ENCODE measurements around the gene DHX35. TPM values are rescaled to one million over a fixed set of nuclear protein-coding genes. Genes with fewer than 3 reads are reported as not detected.
"Not testable (repeated sequence)": the region's sequence is repeated elsewhere in the genome, so short reads cannot be mapped to it uniquely, and the experiment has no call there.

Gene DHX35
- total RNA-seq, 4 donors from 2014 or later = 8.2 to 10.8 (median 9.3) TPM

DNA sequence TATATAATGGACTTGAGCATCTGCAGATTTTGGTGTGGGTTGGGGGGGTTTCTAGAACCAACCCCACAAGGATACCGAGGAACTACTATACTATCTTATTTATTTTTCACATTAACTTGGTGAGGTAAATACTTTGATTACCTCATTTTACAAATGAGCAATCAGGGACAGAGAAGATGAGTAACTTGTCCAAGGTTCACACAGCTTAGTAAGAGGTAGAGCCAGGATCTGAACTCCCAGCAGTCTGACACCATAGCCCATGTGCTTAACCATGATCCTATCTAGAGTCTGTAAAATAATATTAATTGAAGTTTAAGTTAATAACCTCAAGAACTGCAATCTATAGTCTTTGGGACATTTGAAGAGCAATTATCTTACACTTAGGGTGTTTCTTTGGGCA is 28.6 kb downstream of the DHX35 start:
- H3K9me3 ChIP-seq = no peaks in the 10 kb centered on the region
- DNase-seq (no peak), ATAC-seq (no peak)
- H3K27ac ChIP-seq = no peak overlapping the region
- peaks cover 4 to 5% of the 10 kb centered on the region in 2 donors for H3K4me1 ChIP-seq
- H3K36me3 ChIP-seq = peaks cover 0 to 25% of the 10 kb centered on the region in 2 donors
- no peaks in the 10 kb centered on the region for H3K27me3 ChIP-seq
- in situ Hi-C loops (cut with MboI; ENCODE audit: low sequenced_read_pairs in 4 of 4) (no loop called here), intact Hi-C loops (cut with DNase I; ENCODE audit: low total_unique reads) (no loop called here)
- TF ChIP-seq POLR2A (IDR thresholded peaks at IDR 0.05) = no peak
- TF ChIP-seq, protein P1, sequence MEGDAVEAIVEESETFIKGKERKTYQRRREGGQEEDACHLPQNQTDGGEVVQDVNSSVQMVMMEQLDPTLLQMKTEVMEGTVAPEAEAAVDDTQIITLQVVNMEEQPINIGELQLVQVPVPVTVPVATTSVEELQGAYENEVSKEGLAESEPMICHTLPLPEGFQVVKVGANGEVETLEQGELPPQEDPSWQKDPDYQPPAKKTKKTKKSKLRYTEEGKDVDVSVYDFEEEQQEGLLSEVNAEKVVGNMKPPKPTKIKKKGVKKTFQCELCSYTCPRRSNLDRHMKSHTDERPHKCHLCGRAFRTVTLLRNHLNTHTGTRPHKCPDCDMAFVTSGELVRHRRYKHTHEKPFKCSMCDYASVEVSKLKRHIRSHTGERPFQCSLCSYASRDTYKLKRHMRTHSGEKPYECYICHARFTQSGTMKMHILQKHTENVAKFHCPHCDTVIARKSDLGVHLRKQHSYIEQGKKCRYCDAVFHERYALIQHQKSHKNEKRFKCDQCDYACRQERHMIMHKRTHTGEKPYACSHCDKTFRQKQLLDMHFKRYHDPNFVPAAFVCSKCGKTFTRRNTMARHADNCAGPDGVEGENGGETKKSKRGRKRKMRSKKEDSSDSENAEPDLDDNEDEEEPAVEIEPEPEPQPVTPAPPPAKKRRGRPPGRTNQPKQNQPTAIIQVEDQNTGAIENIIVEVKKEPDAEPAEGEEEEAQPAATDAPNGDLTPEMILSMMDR (IDR thresholded peaks at IDR 0.05 in 4 of 5, conservative IDR thresholded peaks at IDR 0.05 in 1 of 5) = no peak
- no peak overlapping the region for H3K4me3 ChIP-seq

DNA sequence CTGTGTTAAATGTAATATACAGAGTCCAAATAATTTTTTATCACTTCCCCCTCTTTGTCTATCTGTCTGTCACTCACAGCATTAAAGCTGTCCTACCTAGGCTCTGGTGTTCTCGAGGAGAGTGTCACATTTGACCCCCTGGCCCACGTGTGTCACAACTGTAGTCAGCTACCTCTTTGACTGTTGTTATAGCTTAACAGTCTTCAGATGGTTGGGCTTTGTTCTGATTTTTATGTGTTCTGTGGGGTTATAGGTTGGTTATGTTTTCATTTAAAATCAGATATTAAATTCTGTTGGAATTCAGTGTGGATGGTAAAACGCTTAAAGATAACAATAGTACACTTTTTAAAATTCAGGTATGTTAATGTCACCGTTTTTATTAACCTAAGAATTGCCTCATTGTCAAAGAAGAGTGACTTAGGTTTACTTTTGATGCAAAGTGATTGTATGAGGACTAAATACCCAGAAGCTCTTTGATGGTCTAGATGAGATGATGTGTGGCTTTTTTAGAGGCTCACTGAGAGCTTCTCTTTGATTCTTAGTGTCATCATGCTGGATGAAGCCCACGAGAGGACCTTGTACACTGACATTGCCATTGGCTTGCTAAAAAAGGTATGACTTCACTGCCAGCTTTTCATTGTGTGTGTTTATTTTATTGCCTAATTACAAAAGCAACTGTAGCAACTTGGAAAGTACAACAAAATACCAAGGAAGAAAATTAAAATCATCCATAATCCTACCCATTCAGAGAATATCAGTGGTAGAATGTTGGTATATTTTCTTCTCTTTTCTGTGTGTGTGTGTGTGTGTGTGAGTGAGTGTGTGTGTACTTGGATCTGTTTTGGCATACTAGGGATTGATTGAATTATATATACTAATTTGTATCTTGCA is 29.9 kb downstream of the DHX35 start:
- TF ChIP-seq, protein P1 (IDR thresholded peaks at IDR 0.05 in 4 of 5, conservative IDR thresholded peaks at IDR 0.05 in 1 of 5) = no peak
- TF ChIP-seq POLR2A (IDR thresholded peaks at IDR 0.05) = no peak
- in situ Hi-C loops (cut with MboI; ENCODE audit: low sequenced_read_pairs in 4 of 4) = no loop called here
- no peak overlapping the region for H3K27ac ChIP-seq
- no peaks in the 10 kb centered on the region for H3K9me3 ChIP-seq
- H3K36me3 ChIP-seq = peaks cover 0 to 25% of the 10 kb centered on the region in 2 donors
- DNase-seq (no peak), ATAC-seq (no peak)
- H3K4me3 ChIP-seq = no peak overlapping the region
- H3K4me1 ChIP-seq = no peaks in the 10 kb centered on the region
- H3K27me3 ChIP-seq = no peaks in the 10 kb centered on the region
- intact Hi-C loops (cut with DNase I; ENCODE audit: low total_unique reads) = no loop called here

DNA sequence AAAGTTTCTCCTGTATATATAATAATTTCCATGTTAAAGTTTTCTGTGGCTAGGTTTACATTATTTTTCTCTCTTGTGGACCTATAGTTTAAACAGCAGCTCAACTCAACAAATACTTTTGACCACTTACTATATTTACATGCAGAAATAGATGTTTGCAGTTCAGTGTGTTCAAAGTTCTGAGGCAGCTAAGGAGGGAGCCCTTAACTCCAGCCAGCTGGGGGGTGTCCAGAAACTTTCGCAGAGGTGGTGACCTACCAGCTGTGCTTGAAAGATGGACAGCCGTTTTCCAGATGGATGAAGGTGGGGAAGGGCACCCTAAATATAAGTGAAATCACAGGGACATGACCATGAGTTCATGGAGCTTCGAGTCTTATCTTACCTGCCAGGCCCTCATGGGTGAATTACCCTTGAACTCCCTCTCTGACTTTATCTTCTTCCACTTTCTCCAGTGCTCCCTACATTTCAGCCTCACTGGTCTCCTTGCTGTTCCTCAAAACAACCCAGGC is 33.4 kb downstream of the DHX35 start:
- in situ Hi-C loops (cut with MboI; ENCODE audit: low sequenced_read_pairs in 4 of 4) (no loop called here), intact Hi-C loops (cut with DNase I; ENCODE audit: low total_unique reads) (no loop called here)
- Histone ChIP-seq H3K36me3 (peaks cover 0 to 41% of the 10 kb centered on the region in 2 donors), H3K27ac (no peak overlapping the region), H3K9me3 (no peaks in the 10 kb centered on the region), H3K4me1 (no peaks in the 10 kb centered on the region), H3K27me3 (no peaks in the 10 kb centered on the region), H3K4me3 (no peak overlapping the region)
- ATAC-seq (no peak), DNase-seq (no peak)
- TF ChIP-seq, protein P1 (IDR thresholded peaks at IDR 0.05 in 4 of 5, conservative IDR thresholded peaks at IDR 0.05 in 1 of 5) = no peak
- TF ChIP-seq POLR2A (IDR thresholded peaks at IDR 0.05) = no peak

DNA sequence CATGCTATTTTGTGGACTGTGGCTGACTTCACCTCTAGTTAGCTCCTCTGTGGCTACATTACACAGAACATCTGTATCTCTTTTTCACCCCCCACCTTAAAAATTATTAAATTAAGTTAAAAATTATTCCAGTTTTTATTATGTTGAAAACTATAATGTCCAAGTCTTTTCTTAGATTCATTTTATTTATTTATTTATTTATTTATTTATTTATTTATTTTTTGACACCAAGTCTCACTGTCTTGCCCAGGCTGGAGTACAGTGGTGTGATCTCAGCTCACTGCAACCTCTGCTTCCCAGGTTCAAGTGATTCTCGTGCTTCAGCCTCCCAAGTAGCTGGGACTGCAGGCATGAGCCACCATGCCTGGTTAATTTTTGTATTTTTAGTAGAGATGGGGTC is 34.7 kb downstream of the DHX35 start:
- intact Hi-C loops (cut with DNase I; ENCODE audit: low total_unique reads); DNase-seq; H3K4me1 ChIP-seq; H3K27ac ChIP-seq; H3K9me3 ChIP-seq; H3K27me3 ChIP-seq; ATAC-seq; H3K4me3 ChIP-seq; in situ Hi-C loops (cut with MboI; ENCODE audit: low sequenced_read_pairs in 4 of 4): not testable (repeated sequence)
- H3K36me3 ChIP-seq = peaks cover 0 to 47% of the 10 kb centered on the region in 2 donors

DNA sequence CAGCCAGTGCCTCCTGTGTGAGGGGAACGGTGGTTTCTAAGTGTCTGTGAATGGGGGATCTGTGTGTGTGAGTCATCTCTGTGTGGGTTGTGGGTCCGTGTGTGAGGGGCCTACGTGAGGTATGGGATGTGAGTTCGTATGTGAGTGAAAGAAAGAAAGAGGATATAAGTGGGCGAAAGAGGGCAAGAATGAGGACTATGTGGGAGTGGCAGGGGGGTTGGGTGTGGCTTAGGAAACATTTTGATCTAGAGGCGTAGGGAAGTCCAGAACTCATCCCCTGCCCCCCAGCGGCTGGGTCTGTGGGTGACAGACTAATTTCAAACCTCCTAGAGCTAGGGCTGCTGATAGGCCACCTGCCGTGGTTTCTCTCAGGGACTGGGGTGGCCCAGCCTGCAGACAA is 35.5 kb downstream of the DHX35 start:
- H3K4me3 ChIP-seq = no peak overlapping the region
- peaks cover 0 to 55% of the 10 kb centered on the region in 2 donors for H3K36me3 ChIP-seq
- DNase-seq = no peak
- no peaks in the 10 kb centered on the region for H3K27me3 ChIP-seq
- no peaks in the 10 kb centered on the region for H3K9me3 ChIP-seq
- in situ Hi-C loops (cut with MboI; ENCODE audit: low sequenced_read_pairs in 4 of 4) = no loop called here
- H3K27ac ChIP-seq = no peak overlapping the region
- no peaks in the 10 kb centered on the region for H3K4me1 ChIP-seq
- intact Hi-C loops (cut with DNase I; ENCODE audit: low total_unique reads) = no loop called here
- TF ChIP-seq, protein P1 (IDR thresholded peaks at IDR 0.05 in 4 of 5, conservative IDR thresholded peaks at IDR 0.05 in 1 of 5) = no peak
- no peak for TF ChIP-seq POLR2A (IDR thresholded peaks at IDR 0.05)
- no peak for ATAC-seq

Measured in gastrocnemius medialis (tissue), 4 donors.